ENCODE results near the gene PHF2. TPM values are rescaled to one million over a fixed set of nuclear protein-coding genes. Genes with fewer than 3 reads are reported as not detected.

The PHF2 gene
- total RNA-seq, 1 donor from 2014 or later = 22.9 TPM

GRCh38 chr9:93612796-93613154 is 36.4 kb downstream of the PHF2 start:
- Mint-ChIP-seq H3K9me3 (ENCODE audit: unreplicated experiment) (peaks cover under 1% of the 10 kb centered on the region), H3K27me3 (ENCODE audit: unreplicated experiment) (peaks cover 2% of the 10 kb centered on the region), H3K27ac (ENCODE audit: unreplicated experiment) (no peak overlapping the region), H3K4me1 (ENCODE audit: low read depth, unreplicated experiment) (no peaks in the 10 kb centered on the region), H3K36me3 (ENCODE audit: unreplicated experiment) (peaks cover 13% of the 10 kb centered on the region), H3K4me3 (ENCODE audit: unreplicated experiment) (no peak overlapping the region)
- no peak for TF ChIP-seq CTCF (IDR thresholded peaks at IDR 0.05; ENCODE audit: partially characterized antibody, unreplicated experiment)
- no peak for DNase-seq

GRCh38 chr9:93613174-93613573 is 36.8 kb downstream of the PHF2 start:
- Mint-ChIP-seq H3K27ac (ENCODE audit: unreplicated experiment) (no peak overlapping the region), H3K9me3 (ENCODE audit: unreplicated experiment) (no peaks in the 10 kb centered on the region), H3K4me1 (ENCODE audit: low read depth, unreplicated experiment) (no peaks in the 10 kb centered on the region), H3K27me3 (ENCODE audit: unreplicated experiment) (peaks cover 2% of the 10 kb centered on the region), H3K4me3 (ENCODE audit: unreplicated experiment) (no peak overlapping the region), H3K36me3 (ENCODE audit: unreplicated experiment) (peaks cover 13% of the 10 kb centered on the region)
- DNase-seq = no peak
- no peak for TF ChIP-seq CTCF (IDR thresholded peaks at IDR 0.05; ENCODE audit: partially characterized antibody, unreplicated experiment)

GRCh38 chr9:93613791-93614190 is 37.4 kb downstream of the PHF2 start:
- TF ChIP-seq CTCF (IDR thresholded peaks at IDR 0.05; ENCODE audit: partially characterized antibody, unreplicated experiment) = no peak
- no peak for DNase-seq
- Mint-ChIP-seq H3K9me3 (ENCODE audit: unreplicated experiment) (peaks cover 2% of the 10 kb centered on the region), H3K4me1 (ENCODE audit: low read depth, unreplicated experiment) (no peaks in the 10 kb centered on the region), H3K27ac (ENCODE audit: unreplicated experiment) (no peak overlapping the region), H3K4me3 (ENCODE audit: unreplicated experiment) (no peak overlapping the region), H3K27me3 (ENCODE audit: unreplicated experiment) (peaks cover 4% of the 10 kb centered on the region), H3K36me3 (ENCODE audit: unreplicated experiment) (peaks cover 13% of the 10 kb centered on the region)

GRCh38 chr9:93614830-93615468 is 38.6 kb downstream of the PHF2 start:
- no peak for DNase-seq
- Mint-ChIP-seq H3K27ac (ENCODE audit: unreplicated experiment) (no peak overlapping the region), H3K4me1 (ENCODE audit: low read depth, unreplicated experiment) (no peaks in the 10 kb centered on the region), H3K4me3 (ENCODE audit: unreplicated experiment) (no peak overlapping the region), H3K27me3 (ENCODE audit: unreplicated experiment) (peaks cover 4% of the 10 kb centered on the region), H3K9me3 (ENCODE audit: unreplicated experiment) (peaks cover 2% of the 10 kb centered on the region), H3K36me3 (ENCODE audit: unreplicated experiment) (peaks cover 5% of the 10 kb centered on the region)
- TF ChIP-seq CTCF (IDR thresholded peaks at IDR 0.05; ENCODE audit: partially characterized antibody, unreplicated experiment) = no peak

- Mint-ChIP-seq H3K9me3 (ENCODE audit: unreplicated experiment) (peaks cover 2% of the 10 kb centered on the region), H3K4me1 (ENCODE audit: low read depth, unreplicated experiment) (no peaks in the 10 kb centered on the region), H3K4me3 (ENCODE audit: unreplicated experiment) (no peak overlapping the region), H3K36me3 (ENCODE audit: unreplicated experiment) (no peaks in the 10 kb centered on the region), H3K27me3 (ENCODE audit: unreplicated experiment) (peaks cover 3% of the 10 kb centered on the region), H3K27ac (ENCODE audit: unreplicated experiment) (no peak overlapping the region)
- DNase-seq = no peak
- no peak for TF ChIP-seq CTCF (IDR thresholded peaks at IDR 0.05; ENCODE audit: partially characterized antibody, unreplicated experiment)
Observed at GRCh38 chr9:93616044-93616443, 39.7 kb downstream of the PHF2 start.
